Activated effector memory CD4-positive, alpha-beta T cell treated with anti-CD3 and anti-CD28 coated beads, Interleukin-2, amount 50 U/mL, for 16 hours (primary cell): Measurements from ENCODE around the gene TRIM73.
A peak's percentile ranks its signal among the peaks of the same experiment; 100 is the strongest.
"Not testable (repeated sequence)": the region's sequence is repeated elsewhere in the genome, so short reads cannot be mapped to it uniquely, and the experiment has no call there.

ENCODE experiments used
- DNase-seq: peaks from one replicate; pipeline ENCODE4 v3.0.0-alpha.2; 2020

TRIM73 gene

GRCh38 chr7:75415829-75416373, 20.5 kb downstream of the TRIM73 start:
- not testable (repeated sequence) for DNase-seq

GRCh38 chr7:75416787-75417186, 21.4 kb downstream of the TRIM73 start:
- not testable (repeated sequence) for DNase-seq

GRCh38 chr7:75418292-75418858, 22.9 kb downstream of the TRIM73 start:
- DNase-seq = not testable (repeated sequence)

- DNase-seq = not testable (repeated sequence)
Measured at GRCh38 chr7:75419210-75419609, 23.8 kb downstream of the TRIM73 start.

GRCh38 chr7:75419693-75420092, 24.3 kb downstream of the TRIM73 start:
- DNase-seq = not testable (repeated sequence)

- not testable (repeated sequence) for DNase-seq
Measured at GRCh38 chr7:75420152-75420551, 24.7 kb downstream of the TRIM73 start.

GRCh38 chr7:75421798-75422710, 26.6 kb downstream of the TRIM73 start:
- DNase-seq = not testable (repeated sequence)

GRCh38 chr7:75423481-75423880, 28.1 kb downstream of the TRIM73 start:
- not testable (repeated sequence) for DNase-seq

GRCh38 chr7:75439000-75439399, 43.6 kb downstream of the TRIM73 start:
- not testable (repeated sequence) for DNase-seq

- not testable (repeated sequence) for DNase-seq
Measured at GRCh38 chr7:75442101-75442464, 46.7 kb downstream of the TRIM73 start.

GRCh38 chr7:75442465-75443111, 47.2 kb downstream of the TRIM73 start:
- DNase-seq = peak; percentile 81

GRCh38 chr7:75449946-75450345, 54.5 kb downstream of the TRIM73 start:
- not testable (repeated sequence) for DNase-seq

GRCh38 chr7:75452494-75452955, 57.1 kb downstream of the TRIM73 start:
- not testable (repeated sequence) for DNase-seq
